B cell (primary cell): ENCODE data around the gene GH2. TPM values are rescaled to one million over a fixed set of nuclear protein-coding genes. Genes with fewer than 3 reads are reported as not detected.

Experiments used
- ATAC-seq: fragments of 200-7000 bp; cut with Tn5 transposase; one replicate; pipeline ENCODE4 v1.10.0; 2021; ENCODE audit warnings: low read depth, mild to moderate bottlenecking, moderate number of reproducible peaks, moderate library complexity
- CTCF ChIA-PET: fragments of 350-600 bp; sonication (Branson Sonifier 250); formaldehyde crosslinking; loops from one replicate; lab custom pipeline; 2021; ENCODE audit warnings: antibody characterized with exemption, inconsistent platforms; lab: Charles Lee
- POLR2A ChIA-PET: fragments of 350-600 bp; sonication (Branson Sonifier 250); formaldehyde crosslinking; loops from one replicate; lab custom pipeline; 2021; ENCODE audit warnings: antibody characterized with exemption; lab: Charles Lee
- DNase-seq: peaks from one replicate; pipeline ENCODE4 v3.0.0; 2013
- H2AFZ ChIP-seq: 2 replicates; pipeline ENCODE4 v1.6.1; 2012; ENCODE audit warnings: mild to moderate bottlenecking, low read depth, low read length; ENCODE audit not compliant: insufficient read depth, poor library complexity, severe bottlenecking
- H3K27ac ChIP-seq, 2 donors: 1 replicate in 1 of 2; 2 replicates in 1 of 2; pipeline ENCODE4 v1.5.1; 2012 to 2013; ENCODE audit warnings: low read length in 2 of 2, mild to moderate bottlenecking in 2 of 2, moderate library complexity in 1 of 2
- H3K27me3 ChIP-seq, 4 experiments: fragments of 200-600 bp in 1 of 4; sonication (generic) in 1 of 4; replicated peaks in 1 of 4; 1 replicate in 2 of 4; 2 replicates in 2 of 4; pipeline versions ENCODE4 v1.6.1 to v1.7.0; 2013 to 2016; ENCODE audit warnings: low read length in 3 of 4, mild to moderate bottlenecking in 2 of 4, mixed read lengths in 1 of 4, moderate library complexity in 1 of 4; ENCODE audit not compliant: insufficient read depth in 4 of 4, control insufficient read depth in 3 of 4; ENCODE audit errors: control extremely low read depth in 1 of 4
- H3K36me3 ChIP-seq, 2 experiments: replicated peaks in 1 of 2; 1 replicate in 1 of 2; 2 replicates in 1 of 2; pipeline versions ENCODE4 v1.6.1 to v1.7.1; 2013; ENCODE audit warnings: low read length in 1 of 2; ENCODE audit not compliant: insufficient read depth in 2 of 2, control insufficient read depth in 1 of 2; ENCODE audit errors: control extremely low read depth in 1 of 2, extremely low read depth in 1 of 2
- H3K4me1 ChIP-seq, 2 donors: fragments of 200-600 bp in 1 of 2; sonication (generic) in 1 of 2; 1 replicate in 1 of 2; 2 replicates in 1 of 2; pipeline versions ENCODE4 v1.5.1 to v1.6.1; 2013 to 2017; ENCODE audit warnings: low read length in 2 of 2; ENCODE audit not compliant: control insufficient read depth in 2 of 2, insufficient read depth in 2 of 2
- H3K4me2 ChIP-seq: replicated peaks from 2 replicates; pipeline ENCODE3; 2012; ENCODE audit warnings: mild to moderate bottlenecking, low read depth, low read length; ENCODE audit not compliant: poor library complexity, severe bottlenecking
- H3K4me3 ChIP-seq, 5 experiments: fragments of 200-600 bp in 1 of 5; sonication (generic) in 1 of 5; 1 replicate in 3 of 5; 2 replicates in 2 of 5; pipeline versions ENCODE4 v1.5.1 to v1.7.0; 2011 to 2016; ENCODE audit warnings: low read length in 4 of 5, mild to moderate bottlenecking in 4 of 5, low read depth in 2 of 5, control low read depth in 1 of 5, moderate library complexity in 1 of 5; ENCODE audit not compliant: insufficient read depth in 1 of 5; ENCODE audit errors: control extremely low read depth in 1 of 5, extremely low read depth in 1 of 5
- H3K79me2 ChIP-seq: fragments of 200-600 bp; sonication (generic); one replicate; pipeline ENCODE4 v1.6.0; 2016; ENCODE audit warnings: low read length; ENCODE audit not compliant: control insufficient read depth, insufficient read depth
- H3K9ac ChIP-seq: fragments of 200-600 bp; sonication (generic); 2 replicates; pipeline ENCODE4 v1.6.1; 2017; ENCODE audit warnings: mild to moderate bottlenecking, low read length, moderate library complexity
- H3K9me3 ChIP-seq, 3 donors: one replicate each; pipeline versions ENCODE4 v1.6.1 to v1.7.1; 2013; ENCODE audit warnings: low read length in 2 of 3; ENCODE audit not compliant: control insufficient read depth in 2 of 3, insufficient read depth in 1 of 3; ENCODE audit errors: control extremely low read depth in 1 of 3
- H4K20me1 ChIP-seq: 2 replicates; pipeline ENCODE4 v1.6.0; 2012; ENCODE audit warnings: mild to moderate bottlenecking, low read length; ENCODE audit not compliant: insufficient read depth, control insufficient read depth, poor library complexity, severe bottlenecking
- H3K27ac Mint-ChIP-seq: one replicate; pipeline ENCODE4 v1.8.0; 2021; ENCODE audit warnings: mixed read lengths
- H3K27me3 Mint-ChIP-seq: one replicate; pipeline ENCODE4 v1.8.0; 2021; ENCODE audit warnings: mixed read lengths
- H3K4me1 Mint-ChIP-seq: one replicate; pipeline ENCODE4 v1.8.0; 2021; ENCODE audit warnings: mixed read lengths
- H3K4me3 Mint-ChIP-seq: one replicate; pipeline ENCODE4 v1.8.0; 2021; ENCODE audit warnings: mixed read lengths
- H3K9me3 Mint-ChIP-seq: one replicate; pipeline ENCODE4 v1.8.0; 2022; ENCODE audit warnings: mixed read lengths; ENCODE audit not compliant: insufficient read depth
- EZH2 ChIP-seq: IDR thresholded peaks from 2 replicates; pipeline ENCODE4 v1.6.1; 2012; ENCODE audit warnings: borderline replicate concordance, low read depth, mild to moderate bottlenecking, moderate library complexity, low read length; ENCODE audit not compliant: insufficient read depth, poor library complexity, severe bottlenecking
- WGBS: methylation state at CpG from one replicate; pipeline ENCODE4 v1.1.5; 2013; ENCODE audit warnings: missing lambda C conversion rate; ENCODE audit not compliant: insufficient coverage; 5-methylcytosine and 5-hydroxymethylcytosine counted together
- intact Hi-C: fragments of 100-400 bp; cut with micrococcal nuclease; formaldehyde crosslinking; loops from one replicate; pipeline ENCODE4 v1.10.0; 2022
- polyA minus RNA-seq: library from RNA; depleted of rRNA, polyadenylated mRNA; stranded (reverse); fragments of >200 nt; gene quantifications from 2 replicates; pipeline ENCODE4 v1.2.3, GENCODE V29; 2012
- polyA plus RNA-seq: library from polyadenylated mRNA; depleted of rRNA; stranded (reverse); fragments of >200 nt; gene quantifications from 2 replicates; pipeline ENCODE4 v1.2.3, GENCODE V29; 2012
- total RNA-seq, 2 donors: library from RNA; stranded (reverse); fragments of 120-200 nt in 1 of 2; gene quantifications; 1 replicate in 1 of 2; 2 replicates in 1 of 2; pipeline versions ENCODE4 v1.2.3 to v1.2.4, GENCODE V29; 2013 to 2022
- TF ChIP-seq, protein P1 (sequence below): fragments of 200-600 bp; IDR thresholded peaks from one replicate; pipeline ENCODE4 v1.8.0; 2022; ENCODE audit warnings: antibody characterized with exemption, mild to moderate bottlenecking

Gene GH2
- total RNA-seq (not detected in 2 replicates), polyA plus RNA-seq (not detected in 2 replicates), polyA minus RNA-seq (not detected in 2 replicates)
- total RNA-seq (2013), result not detected

DNA sequence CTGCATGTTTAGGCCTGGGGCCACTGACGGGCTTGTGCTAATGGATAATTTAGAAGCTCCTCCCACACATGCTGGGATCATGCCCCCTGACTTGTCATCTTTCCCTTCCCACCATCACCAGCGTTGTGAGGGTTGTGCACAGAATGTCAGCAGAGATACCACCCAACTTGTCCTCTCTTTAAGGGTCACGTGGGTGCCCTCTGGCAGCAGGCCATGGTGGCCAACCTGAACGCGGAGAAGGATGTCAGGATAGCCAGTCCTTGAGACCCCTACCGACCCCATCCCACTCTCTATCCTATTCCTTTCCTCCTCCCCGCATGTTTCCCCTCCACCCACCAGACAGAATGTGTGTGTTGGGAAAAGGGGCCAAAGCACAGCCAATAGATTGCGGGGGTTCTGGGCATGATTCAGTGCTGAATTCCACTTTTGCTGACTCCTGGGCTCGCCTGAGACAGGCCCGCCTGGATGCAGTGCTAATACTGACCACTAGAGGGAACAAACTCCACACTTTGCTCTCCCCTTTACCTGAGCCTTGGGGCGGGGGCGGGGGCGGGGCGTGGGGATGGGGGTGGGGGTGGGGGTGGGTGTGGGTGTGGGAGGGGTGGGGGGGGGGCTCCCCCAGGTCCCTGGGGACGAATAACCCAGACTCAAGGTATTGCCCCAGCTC lies at the start of gene GH2:
TSS of gene GH2 (minus strand) at position 10 of the 667 bp plus-strand sequence. CDS start 143 bp downstream, outside the sequence.
- Histone ChIP-seq H4K20me1 (no peaks in the 10 kb centered on the region), H3K4me1 (no peaks in the 10 kb centered on the region), H3K4me2 (no peak within 1 kb of the TSS), H3K27me3 (peaks cover 0 to 3% (median 0%) of the 10 kb centered on the region in 4 experiments), H3K9ac (no peak within 1 kb of the TSS), H3K36me3 (no peaks in the 10 kb centered on the region), H3K27ac (no peak within 1 kb of the TSS), H3K4me3 (no peak within 1 kb of the TSS), H3K79me2 (no peaks in the 10 kb centered on the region), H2AFZ (no peak within 1 kb of the TSS), H3K9me3 (no peaks in the 10 kb centered on the region)
- peak; percentile 91 for ATAC-seq
- intact Hi-C loops, result no loop called here
- Mint-ChIP-seq H3K27me3 (peaks cover 3% of the 10 kb centered on the region), H3K4me3 (no peak within 1 kb of the TSS), H3K9me3 (no peaks in the 10 kb centered on the region), H3K27ac (no peak within 1 kb of the TSS), H3K4me1 (peaks cover 10% of the 10 kb centered on the region)
- ChIA-PET POLR2A (no interaction called here), CTCF (interaction anchor here (1.1 to 1.7 kb wide), 4 partner anchors 20 to 251 kb away, joined by 3 to 14 read pairs (median 6); partner anchors contain the start of gene GH1)
- DNase-seq, result peak; percentile 76
- WGBS, result 36% methylated on average over 4 of the region's 15 CpGs
- no peak for TF ChIP-seq EZH2
- TF ChIP-seq, protein P1, sequence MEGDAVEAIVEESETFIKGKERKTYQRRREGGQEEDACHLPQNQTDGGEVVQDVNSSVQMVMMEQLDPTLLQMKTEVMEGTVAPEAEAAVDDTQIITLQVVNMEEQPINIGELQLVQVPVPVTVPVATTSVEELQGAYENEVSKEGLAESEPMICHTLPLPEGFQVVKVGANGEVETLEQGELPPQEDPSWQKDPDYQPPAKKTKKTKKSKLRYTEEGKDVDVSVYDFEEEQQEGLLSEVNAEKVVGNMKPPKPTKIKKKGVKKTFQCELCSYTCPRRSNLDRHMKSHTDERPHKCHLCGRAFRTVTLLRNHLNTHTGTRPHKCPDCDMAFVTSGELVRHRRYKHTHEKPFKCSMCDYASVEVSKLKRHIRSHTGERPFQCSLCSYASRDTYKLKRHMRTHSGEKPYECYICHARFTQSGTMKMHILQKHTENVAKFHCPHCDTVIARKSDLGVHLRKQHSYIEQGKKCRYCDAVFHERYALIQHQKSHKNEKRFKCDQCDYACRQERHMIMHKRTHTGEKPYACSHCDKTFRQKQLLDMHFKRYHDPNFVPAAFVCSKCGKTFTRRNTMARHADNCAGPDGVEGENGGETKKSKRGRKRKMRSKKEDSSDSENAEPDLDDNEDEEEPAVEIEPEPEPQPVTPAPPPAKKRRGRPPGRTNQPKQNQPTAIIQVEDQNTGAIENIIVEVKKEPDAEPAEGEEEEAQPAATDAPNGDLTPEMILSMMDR, result peak; percentile 61
